ENCODE results near the gene KCNIP4.
"Not testable (repeated sequence)": the region's sequence is repeated elsewhere in the genome, so short reads cannot be mapped to it uniquely, and the experiment has no call there.

Gene KCNIP4

DNA sequence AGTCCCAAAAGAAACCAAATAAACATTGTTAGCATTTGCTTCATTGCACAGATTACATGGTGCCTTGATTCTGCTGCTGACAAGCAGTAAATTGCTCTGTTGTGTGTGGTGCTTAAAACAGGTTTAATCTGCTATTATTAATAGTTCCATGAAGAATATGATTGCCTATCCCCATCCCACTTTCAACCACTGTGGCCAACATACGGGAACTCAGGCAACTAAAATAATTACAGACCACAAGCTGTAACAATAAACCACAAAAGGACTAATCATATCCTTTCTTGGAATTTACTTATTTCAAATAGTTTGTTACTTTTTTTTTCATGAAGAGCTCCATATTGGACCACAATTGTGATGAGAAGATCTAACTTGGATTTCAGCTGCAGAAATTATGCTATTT lies 1116.8 kb downstream of the KCNIP4 start:
- no peak for DNase-seq

DNA sequence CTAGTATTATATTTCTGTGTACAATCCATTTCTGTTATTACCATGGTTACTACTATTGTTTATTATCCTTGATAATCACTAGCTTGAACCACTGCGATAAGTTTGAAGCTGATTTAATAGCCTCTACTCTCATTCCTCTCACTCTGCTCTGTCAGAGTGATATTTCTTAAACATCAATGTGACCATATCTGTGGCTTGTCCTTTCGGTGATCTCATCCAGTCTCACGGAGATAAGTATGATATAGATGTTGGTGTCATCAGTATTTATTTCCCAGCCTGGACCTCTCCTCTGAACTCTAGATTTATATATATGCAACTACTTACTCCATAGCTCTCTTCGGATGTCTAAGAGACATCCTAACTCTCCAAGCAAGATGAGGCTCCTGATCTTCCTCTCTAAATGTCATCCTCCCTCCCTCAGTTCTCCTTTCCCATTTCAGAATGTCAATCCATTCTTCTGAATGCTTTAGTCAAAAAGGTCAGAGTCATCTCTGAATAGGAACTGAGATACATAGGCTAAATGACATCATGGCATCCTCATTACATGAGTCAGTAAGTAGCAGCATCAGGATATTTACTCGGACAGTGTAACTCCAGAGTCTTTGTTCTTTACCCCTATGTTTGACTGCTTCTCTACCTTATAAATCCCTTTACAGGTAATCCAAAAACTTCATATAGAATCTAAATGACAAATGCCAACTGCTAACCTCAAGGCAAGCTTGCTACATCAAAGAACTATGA lies 1118.8 kb downstream of the KCNIP4 start:
- no peak for DNase-seq

DNA sequence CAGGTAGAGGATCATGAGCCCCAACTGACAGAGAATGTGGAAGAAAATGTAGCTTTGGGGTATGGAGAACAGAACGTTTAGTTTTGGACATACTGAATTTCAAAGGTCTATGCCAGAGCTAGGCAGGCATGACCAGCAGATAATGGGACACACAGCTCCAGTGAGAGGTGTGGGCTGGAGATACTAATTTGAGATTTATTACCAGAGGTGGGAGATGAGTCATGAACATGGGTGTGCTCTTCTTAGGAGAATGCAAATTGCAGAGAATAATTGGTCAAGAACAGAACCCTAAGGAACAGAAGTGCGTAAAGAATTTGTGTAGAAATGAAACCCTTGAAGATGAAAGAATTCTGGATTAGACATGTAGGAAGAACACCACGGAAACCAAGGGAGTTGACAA lies 1123.1 kb downstream of the KCNIP4 start:
- DNase-seq, result no peak

DNA sequence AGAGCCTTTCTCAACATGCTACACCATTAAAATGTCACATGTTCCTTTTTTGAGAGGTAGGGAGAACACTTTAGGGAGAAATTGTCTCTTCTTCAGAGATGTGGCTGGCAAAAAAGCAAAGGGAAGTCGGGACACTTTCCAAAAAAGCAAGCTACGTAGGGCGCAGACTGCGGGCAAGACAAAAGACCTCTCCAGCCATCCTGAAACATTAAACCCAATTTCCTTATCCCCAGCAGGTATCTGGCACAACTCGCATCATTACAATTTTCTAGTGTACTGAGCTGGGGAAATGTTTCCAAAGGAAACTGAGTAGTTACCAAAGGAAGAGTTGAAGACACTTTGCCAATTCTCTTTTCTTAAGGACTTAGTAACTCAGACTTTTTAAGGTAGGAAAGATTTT lies 1132.3 kb downstream of the KCNIP4 start:
- no peak for DNase-seq

DNA sequence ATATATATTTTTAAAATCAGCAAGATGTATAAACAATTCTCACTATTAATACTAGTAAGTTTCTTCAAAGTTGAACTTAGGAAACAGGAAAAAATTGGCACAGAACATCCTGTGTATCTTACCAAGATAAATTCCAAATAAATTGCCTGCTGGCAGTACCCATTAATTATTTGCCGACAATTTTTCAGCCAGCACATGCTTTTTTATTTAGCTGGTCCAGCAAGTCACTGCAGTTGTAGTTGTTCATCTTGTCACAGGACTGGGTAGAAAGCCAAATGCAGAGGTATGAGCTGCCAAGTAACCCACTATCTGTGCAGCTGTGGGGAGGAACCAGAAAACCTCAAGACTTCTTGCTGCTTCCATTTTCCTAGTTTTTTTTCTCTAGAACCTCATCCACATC lies 1134.9 kb downstream of the KCNIP4 start:
- no peak for DNase-seq

DNA sequence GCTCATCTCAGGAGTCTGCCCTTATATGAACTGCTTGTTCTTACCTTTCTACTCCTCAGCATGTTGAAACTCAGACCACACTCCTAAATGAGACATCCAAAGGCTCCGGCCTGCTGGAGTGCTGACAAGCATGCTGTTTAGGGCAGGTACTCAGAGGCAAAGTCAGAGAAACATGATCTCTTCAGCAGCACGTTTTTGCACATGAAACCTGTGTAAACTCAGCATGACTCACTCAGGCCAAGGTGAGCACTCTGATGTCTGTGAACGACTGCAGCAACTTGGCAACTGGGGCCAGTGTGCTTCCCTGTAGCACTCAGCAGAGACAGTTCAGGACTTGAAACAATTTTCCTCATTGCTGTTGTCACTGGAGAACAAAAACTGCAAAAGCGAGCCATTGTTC lies 1138.8 kb downstream of the KCNIP4 start:
- no peak for DNase-seq

DNA sequence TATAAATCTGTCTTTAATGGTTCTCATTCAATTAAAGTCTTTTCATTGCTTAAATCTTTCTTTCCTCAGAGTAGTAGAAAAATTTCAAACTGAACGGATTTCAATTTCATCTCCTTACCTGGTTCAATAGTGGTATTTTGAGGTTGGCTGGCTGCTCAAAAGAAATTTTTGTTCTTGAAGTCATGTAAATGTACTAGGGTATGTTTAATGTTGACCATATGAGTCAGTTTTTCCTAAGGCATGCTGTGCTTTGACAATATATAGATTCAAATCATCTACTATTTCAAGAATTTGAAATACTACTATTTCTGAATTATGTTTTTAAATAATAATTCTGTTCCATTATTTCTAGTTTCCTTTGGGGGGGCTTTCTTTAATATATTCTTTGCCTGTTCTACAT lies 1142.9 kb downstream of the KCNIP4 start:
- DNase-seq, result no peak

DNA sequence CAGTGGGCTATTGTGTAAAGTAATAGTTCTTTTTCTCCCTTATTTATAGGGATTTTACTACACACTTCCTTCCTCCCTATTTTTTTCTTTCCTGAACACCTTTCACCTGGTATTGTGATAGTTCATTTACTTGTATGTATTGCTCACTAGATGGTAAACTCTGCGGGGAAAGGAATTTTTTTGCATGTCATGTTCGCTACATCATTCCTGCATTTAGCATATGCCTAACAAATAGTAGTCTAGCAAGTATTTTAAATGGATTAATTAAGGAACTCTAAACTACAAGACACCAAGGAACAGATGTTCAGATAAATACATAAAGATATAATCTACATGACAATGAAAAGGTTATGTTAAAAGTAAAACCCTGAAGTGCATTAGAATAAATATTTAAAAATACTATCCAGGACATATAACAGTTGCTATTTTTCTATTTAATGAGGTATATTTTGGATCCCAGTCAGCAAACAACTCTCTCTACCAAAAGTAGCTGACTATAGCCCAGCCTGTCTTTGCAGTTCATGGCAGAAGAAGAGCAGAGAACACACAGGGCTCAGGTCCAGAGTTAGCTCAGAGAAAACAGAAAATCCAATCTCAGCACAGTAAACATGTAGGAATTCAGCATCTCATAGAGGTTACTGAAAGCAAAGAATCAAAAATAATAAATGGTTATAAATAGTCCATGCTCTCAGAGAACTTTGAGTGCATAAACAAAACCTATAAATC lies 1160.5 kb downstream of the KCNIP4 start:
- DNase-seq, result no peak

DNA sequence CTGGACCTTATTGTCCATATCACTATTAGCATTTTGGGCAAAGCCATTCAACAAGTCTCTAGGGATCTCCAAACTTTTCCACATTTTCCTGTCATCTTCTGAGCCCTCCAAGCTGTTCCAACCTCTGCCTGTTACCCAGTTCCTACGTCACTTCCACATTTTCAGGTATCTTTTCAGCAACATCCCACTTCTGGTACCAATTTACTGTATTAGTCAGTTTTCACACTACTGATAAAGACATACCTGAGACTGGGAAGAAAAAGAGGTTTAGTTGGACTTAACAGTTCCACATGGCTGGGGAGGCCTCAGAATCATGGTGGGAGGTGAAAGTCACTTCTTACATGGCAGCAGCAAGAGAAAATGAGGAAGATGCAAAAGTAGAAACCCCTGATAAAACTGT lies 1165.4 kb downstream of the KCNIP4 start:
- not testable (repeated sequence) for DNase-seq

DNA sequence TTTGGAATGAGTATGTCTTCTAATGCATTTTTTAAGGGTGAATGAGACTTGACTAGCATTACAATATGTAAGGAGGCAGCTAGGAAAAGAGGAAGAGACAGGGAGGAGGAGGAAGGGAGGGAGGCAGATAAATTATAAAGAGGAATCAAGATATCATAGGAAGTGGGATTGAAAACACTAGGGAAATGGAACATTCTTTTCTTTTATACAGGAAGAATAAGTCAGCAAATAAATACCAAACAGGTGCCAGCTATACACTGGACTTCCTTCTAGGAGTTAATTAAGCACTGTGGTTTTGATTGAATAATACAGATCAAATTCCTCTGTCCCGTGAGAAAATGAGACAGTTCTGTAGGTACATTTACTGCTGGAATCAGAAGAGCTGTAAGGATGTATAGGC lies 1169.7 kb downstream of the KCNIP4 start:
- DNase-seq, result no peak

DNA sequence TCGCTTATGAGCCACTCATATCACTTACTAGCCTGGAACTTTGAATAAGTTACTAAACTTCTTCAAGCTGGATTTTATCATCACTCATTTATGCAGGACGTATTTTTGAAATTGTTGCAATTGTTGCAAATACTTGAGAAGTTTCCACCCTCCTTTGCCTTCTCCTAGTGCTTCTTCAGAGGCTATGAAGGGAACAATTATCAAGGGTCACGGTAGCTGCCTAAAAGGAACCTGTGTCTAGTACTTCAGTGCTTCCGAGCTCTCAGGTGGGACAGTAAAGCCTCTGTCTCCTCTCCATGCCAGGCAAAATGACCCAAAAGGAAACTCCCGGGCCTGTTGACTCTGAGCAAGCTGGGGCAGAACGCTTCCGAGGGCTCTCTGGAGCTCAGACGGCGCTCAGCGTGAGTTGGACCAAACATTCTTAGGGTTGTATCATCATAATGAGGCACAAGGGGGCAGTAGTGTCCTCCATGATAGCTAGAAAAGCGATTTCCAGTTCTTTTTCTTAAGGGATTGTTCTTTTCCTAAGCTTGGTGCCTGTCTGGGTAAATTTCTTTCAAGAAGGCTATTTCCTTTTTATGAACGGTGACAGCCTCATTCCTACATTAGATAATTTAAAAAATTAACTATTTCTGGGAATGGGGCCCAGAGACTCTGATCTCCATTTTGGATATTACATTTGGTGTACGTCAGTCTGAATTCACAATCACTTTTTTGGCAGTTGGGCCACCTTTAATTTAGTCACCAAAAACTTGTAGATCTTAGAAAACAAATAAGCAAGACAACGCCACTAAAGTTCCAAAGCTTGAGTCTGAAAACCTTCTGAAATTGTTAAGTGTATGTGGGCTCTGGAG lies 1175.2 kb downstream of the KCNIP4 start:
- DNase-seq, result no peak

DNA sequence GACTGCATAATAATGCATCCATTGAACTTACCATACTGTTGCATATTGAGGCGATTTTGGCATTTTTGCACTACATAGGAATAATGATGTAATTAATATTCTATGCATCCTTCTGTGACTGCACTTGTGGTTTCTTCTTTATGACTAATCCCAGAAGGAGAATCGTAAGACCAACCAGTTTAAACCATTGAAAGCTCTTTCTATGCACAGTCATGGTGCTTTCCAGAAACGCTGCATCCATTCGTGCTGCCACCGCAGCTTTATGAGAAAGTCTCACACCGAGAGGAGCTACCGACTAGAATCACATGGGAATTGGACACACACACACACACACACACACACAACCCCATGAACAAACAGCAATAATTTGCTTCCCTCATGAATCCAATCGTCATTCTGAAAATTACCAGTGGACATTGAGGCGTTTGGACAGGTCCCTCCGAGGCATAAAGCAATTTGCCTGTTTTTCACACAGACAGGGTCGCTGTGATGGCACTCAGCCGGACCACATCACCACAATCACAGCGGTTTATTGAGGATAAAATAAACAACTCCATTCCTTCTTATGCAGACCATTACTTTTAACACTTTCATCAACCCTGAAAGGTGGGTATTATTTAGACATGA lies 1184.1 kb downstream of the KCNIP4 start:
- no peak for DNase-seq

DNA sequence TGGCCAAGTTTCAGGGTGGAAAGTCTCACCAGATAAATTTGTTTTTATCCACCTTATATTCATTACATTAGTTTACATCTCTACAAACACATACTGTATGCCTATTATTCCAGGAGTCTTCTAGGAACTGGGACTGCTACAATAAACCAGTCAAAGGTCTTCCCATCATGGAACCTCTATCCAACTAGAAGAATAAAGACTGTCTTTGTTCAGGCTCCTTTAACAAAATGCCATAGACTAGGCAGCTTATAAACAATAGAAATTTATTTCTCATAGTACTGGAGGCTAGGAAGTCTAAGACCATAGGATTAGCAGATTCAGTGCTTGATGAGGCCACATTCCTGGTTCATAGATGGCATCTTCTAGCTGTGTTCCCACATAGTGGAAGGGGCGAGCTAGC lies 1186.7 kb downstream of the KCNIP4 start:
- no peak for DNase-seq

DNA sequence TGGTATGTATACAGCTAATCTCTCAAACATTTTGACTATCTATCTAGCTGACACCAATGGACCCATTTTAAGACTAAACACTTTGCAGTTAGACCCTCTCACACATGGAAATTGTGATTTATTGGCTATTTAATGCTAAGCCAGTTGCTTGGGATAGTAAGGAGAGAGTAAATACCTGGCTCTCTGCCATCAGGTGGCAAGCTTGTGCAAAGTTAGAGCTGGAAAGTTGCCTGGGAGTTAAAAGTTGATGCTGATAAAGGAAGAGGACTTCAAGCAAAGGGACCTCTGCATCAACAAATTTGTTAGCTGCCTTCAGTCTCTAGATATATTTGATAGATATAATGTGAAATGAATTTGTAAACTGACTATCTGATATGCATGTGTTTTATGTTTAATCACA lies 1187.2 kb downstream of the KCNIP4 start:
- DNase-seq, result no peak

DNA sequence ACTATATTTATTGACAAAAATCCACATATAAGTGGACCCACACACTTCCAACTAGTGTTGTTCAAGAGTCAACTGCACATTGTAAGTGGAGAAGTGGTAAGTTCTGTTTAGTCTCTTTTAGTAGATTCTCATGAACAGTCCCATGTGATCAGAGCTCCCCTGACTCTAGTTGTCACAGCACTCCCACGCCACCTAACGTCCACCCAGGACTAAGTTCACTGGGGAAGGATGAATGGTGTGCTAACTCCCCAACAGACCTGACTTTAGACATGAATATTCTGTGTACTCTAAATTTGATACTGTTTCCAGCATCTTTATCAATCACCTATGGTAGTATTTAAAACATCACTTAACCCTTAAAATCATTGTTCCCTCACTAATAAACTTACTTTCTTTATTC lies 1188.5 kb downstream of the KCNIP4 start:
- no peak for DNase-seq

DNA sequence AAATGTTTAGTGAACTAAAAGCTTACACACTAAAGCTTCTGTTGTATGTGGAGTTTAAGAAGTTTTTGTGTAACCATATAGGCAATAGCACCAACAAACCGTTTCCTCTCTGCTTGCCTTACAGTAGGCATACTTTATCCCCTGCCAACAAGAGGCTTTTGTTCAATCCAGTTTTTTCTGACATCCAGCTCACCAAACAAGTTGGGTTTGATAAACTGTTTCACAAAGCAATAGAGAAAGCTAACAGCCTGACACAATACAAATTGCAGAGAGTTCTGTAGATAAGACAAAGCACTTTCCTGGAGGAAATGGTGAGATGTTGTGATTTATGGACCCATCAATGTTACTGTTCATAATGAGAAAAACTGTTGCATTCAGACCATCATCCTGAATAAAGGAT lies 1194.5 kb downstream of the KCNIP4 start:
- no peak for DNase-seq

DNA sequence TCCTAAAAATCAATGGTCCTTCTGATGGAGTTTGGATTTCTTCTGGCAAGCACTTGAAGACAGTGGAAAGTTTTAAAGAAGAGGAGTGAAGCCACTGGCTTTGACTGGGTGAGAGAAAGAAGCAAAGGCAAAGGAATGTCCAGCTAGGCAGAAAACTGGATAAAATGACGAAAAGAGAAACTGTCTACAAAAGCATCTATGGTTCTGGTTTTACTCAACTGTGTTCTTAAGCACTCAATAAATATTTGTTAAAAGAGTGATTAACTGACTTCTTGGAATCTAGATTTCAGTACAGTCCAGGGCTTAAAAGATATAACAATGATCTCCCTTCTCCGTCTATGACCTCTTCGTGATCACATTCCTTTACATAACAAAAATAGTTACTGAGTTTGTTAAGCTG lies 1195.9 kb downstream of the KCNIP4 start:
- DNase-seq, result no peak

DNA sequence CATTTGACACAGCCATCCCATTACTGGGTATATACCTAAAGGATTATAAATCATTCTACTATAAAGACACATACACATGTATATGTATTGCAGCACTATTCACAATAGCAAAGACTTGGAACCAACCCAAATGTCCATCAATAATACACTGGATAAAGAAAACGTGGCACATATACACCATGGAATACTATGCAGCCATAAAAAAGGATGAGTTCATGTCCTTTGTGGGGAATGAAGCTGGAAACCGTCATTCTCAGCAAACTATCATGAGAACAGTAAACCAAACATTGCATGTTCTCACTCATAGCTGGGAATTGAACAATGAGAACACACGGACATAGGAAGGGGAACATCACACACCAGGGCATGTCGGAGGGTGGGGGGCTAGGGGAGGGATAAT lies 1202.6 kb downstream of the KCNIP4 start:
- not testable (repeated sequence) for DNase-seq

DNA sequence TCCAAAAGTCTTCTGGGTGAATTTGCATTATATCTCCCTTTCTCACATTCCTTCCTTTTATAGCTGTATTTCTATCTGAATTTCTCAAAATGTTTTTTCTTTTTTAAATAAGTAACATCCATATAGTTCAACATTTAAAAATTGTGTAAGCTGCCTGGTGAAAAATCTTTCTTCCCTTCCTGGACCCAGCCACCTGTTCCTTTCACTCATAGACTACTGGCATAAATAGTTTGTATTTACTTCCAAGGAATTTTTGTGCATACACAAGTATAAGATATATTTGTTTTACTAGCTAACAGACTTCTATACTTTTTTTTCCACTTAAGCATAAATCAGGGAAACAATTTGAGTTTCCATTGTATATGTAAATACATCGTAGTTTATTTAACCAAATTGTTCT lies 1212.6 kb downstream of the KCNIP4 start:
- no peak for DNase-seq

DNA sequence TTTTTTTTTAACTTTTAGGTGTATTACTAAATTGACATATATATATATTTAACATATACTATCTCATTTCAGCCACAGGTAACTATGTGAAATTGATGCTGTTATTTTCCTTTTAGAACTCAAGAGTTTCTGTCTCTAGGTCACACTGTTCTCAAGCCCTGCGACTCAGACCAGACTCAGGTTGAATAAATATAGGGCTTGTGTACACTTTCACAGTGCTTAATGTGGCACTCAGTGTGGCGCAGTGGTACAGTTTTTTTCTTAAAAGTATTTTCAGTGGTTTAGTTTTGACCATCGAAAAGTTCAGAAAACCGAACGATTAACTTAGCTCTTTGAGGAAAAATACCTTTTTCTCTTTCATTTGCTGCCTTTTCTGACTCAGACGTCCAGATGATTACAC lies 1223.7 kb downstream of the KCNIP4 start:
- no peak for DNase-seq

DNA sequence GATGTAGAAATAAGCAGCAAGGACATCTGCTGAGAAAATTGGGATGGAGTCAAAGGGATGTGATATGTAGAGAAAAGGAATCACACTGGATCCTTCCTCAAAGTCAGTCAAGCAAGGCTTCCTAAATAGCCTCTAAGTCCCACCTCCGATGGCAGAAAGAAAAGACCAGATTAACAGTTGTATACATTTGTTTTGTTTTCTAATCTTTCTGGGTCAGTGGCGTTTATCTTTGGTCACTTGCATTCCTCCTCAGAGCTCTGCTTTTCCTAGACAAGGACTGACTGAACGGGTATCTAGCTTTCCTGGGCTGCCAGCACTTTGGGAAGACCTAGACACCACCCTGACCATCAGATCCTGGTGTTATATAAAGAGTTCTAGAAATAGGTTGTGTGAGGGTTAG lies 1225.1 kb downstream of the KCNIP4 start:
- DNase-seq, result no peak

DNA sequence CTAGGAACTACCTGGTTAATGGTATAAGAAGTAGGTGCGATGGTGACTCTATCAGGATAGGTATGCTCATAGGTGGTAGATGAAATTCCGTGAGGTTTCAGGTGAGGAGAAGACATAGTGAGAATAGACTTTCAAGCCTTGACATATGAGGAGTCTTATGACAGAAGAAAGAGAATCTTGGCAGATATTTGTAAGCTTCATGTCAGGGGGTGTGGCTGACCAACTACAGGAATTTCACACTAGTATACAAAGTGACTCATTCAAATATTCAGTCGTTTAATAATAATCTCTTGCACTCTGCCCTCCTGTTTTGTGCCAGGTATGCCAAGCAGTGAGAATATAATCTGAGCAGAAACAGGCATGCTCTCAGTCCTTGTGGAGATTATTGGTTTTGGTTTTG lies 1225.6 kb downstream of the KCNIP4 start:
- DNase-seq, result no peak

DNA sequence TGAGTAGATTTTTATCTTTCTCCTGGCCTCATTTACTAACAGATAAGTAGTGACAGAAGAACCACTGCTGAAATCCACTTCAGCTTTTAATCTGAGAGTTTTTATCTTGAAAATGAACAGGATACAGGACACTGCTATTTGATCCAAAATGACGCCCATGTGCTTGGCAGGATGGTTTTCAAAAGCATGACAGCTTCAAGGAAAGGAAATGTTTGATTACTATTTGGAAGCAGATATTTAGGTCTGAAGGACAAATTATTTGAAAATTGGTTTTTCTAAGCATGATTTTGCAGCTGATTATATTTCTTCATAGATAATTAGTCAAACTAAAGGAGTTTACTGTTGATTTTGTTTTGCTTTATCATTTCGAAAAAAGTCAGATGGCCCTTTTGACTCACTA lies 1237.2 kb downstream of the KCNIP4 start:
- DNase-seq, result no peak

Data from effector CD4-positive, alpha-beta T cell (primary cell).